ENCODE data around the gene GOPC.

DNA sequence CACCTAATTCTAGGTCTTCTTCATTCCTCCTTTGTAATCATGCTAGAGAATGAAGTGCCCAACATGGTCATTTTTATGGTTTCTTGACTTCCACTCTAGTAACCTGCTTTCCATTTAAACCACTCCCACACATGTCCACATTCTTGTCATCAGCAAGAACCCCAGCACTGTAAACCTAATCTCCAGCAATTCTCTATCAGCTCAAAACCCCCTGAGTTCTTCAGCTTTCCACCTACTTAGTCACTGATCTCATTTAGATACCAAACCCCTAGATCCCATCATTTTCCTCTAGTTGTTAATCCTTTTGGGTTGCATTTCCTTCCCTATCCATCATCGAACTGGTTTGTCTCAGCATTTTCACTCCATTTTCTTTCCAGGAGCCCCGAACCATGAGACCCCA lies 49.7 kb downstream of the GOPC start:
- TF ChIP-seq, protein P1, sequence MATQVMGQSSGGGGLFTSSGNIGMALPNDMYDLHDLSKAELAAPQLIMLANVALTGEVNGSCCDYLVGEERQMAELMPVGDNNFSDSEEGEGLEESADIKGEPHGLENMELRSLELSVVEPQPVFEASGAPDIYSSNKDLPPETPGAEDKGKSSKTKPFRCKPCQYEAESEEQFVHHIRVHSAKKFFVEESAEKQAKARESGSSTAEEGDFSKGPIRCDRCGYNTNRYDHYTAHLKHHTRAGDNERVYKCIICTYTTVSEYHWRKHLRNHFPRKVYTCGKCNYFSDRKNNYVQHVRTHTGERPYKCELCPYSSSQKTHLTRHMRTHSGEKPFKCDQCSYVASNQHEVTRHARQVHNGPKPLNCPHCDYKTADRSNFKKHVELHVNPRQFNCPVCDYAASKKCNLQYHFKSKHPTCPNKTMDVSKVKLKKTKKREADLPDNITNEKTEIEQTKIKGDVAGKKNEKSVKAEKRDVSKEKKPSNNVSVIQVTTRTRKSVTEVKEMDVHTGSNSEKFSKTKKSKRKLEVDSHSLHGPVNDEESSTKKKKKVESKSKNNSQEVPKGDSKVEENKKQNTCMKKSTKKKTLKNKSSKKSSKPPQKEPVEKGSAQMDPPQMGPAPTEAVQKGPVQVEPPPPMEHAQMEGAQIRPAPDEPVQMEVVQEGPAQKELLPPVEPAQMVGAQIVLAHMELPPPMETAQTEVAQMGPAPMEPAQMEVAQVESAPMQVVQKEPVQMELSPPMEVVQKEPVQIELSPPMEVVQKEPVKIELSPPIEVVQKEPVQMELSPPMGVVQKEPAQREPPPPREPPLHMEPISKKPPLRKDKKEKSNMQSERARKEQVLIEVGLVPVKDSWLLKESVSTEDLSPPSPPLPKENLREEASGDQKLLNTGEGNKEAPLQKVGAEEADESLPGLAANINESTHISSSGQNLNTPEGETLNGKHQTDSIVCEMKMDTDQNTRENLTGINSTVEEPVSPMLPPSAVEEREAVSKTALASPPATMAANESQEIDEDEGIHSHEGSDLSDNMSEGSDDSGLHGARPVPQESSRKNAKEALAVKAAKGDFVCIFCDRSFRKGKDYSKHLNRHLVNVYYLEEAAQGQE (IDR thresholded peaks at IDR 0.05; ENCODE audit: borderline replicate concordance in 1 of 2, low read depth in 1 of 2, low read length in 2 of 2), result no peak
- TF ChIP-seq, protein P2, sequence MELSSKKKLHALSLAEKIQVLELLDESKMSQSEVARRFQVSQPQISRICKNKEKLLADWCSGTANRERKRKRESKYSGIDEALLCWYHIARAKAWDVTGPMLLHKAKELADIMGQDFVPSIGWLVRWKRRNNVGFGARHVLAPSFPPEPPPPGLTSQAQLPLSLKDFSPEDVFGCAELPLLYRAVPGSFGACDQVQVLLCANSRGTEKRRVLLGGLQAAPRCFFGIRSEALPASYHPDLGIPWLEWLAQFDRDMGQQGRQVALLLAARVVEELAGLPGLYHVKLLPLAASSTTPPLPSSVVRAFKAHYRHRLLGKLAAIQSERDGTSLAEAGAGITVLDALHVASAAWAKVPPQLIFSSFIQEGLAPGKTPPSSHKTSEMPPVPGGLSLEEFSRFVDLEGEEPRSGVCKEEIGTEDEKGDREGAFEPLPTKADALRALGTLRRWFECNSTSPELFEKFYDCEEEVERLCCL (CRISPR knock-in tag; IDR thresholded peaks at IDR 0.05; ENCODE audit: borderline replicate concordance), result no peak
- TF ChIP-seq NR2F6 (IDR thresholded peaks at IDR 0.05) (no peak), NR2F6 (CRISPR knock-in tag; IDR thresholded peaks at IDR 0.05) (no peak), PHB2 (IDR thresholded peaks at IDR 0.05; ENCODE audit: partially characterized antibody) (no peak), KLF16 (CRISPR knock-in tag; IDR thresholded peaks at IDR 0.05) (no peak), DPF2 (CRISPR knock-in tag; IDR thresholded peaks at IDR 0.05; ENCODE audit: borderline replicate concordance, low read depth) (no peak), POLR2A (IDR thresholded peaks at IDR 0.05; ENCODE audit: insufficient read depth in 1 of 2, low read depth in 2 of 2, low read length in 2 of 2) (no peak)
- TF ChIP-seq, protein P3, sequence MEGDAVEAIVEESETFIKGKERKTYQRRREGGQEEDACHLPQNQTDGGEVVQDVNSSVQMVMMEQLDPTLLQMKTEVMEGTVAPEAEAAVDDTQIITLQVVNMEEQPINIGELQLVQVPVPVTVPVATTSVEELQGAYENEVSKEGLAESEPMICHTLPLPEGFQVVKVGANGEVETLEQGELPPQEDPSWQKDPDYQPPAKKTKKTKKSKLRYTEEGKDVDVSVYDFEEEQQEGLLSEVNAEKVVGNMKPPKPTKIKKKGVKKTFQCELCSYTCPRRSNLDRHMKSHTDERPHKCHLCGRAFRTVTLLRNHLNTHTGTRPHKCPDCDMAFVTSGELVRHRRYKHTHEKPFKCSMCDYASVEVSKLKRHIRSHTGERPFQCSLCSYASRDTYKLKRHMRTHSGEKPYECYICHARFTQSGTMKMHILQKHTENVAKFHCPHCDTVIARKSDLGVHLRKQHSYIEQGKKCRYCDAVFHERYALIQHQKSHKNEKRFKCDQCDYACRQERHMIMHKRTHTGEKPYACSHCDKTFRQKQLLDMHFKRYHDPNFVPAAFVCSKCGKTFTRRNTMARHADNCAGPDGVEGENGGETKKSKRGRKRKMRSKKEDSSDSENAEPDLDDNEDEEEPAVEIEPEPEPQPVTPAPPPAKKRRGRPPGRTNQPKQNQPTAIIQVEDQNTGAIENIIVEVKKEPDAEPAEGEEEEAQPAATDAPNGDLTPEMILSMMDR (CRISPR knock-in tag; IDR thresholded peaks at IDR 0.05), result no peak
- TF ChIP-seq, protein P4, sequence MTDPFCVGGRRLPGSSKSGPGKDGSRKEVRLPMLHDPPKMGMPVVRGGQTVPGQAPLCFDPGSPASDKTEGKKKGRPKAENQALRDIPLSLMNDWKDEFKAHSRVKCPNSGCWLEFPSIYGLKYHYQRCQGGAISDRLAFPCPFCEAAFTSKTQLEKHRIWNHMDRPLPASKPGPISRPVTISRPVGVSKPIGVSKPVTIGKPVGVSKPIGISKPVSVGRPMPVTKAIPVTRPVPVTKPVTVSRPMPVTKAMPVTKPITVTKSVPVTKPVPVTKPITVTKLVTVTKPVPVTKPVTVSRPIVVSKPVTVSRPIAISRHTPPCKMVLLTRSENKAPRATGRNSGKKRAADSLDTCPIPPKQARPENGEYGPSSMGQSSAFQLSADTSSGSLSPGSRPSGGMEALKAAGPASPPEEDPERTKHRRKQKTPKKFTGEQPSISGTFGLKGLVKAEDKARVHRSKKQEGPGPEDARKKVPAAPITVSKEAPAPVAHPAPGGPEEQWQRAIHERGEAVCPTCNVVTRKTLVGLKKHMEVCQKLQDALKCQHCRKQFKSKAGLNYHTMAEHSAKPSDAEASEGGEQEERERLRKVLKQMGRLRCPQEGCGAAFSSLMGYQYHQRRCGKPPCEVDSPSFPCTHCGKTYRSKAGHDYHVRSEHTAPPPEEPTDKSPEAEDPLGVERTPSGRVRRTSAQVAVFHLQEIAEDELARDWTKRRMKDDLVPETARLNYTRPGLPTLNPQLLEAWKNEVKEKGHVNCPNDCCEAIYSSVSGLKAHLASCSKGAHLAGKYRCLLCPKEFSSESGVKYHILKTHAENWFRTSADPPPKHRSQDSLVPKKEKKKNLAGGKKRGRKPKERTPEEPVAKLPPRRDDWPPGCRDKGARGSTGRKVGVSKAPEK (CRISPR knock-in tag; IDR thresholded peaks at IDR 0.05; ENCODE audit: borderline replicate concordance), result no peak
- TF ChIP-seq, protein P5, sequence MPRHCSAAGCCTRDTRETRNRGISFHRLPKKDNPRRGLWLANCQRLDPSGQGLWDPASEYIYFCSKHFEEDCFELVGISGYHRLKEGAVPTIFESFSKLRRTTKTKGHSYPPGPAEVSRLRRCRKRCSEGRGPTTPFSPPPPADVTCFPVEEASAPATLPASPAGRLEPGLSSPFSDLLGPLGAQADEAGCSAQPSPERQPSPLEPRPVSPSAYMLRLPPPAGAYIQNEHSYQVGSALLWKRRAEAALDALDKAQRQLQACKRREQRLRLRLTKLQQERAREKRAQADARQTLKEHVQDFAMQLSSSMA (CRISPR knock-in tag; IDR thresholded peaks at IDR 0.05), result no peak
- TF ChIP-seq, protein P6, sequence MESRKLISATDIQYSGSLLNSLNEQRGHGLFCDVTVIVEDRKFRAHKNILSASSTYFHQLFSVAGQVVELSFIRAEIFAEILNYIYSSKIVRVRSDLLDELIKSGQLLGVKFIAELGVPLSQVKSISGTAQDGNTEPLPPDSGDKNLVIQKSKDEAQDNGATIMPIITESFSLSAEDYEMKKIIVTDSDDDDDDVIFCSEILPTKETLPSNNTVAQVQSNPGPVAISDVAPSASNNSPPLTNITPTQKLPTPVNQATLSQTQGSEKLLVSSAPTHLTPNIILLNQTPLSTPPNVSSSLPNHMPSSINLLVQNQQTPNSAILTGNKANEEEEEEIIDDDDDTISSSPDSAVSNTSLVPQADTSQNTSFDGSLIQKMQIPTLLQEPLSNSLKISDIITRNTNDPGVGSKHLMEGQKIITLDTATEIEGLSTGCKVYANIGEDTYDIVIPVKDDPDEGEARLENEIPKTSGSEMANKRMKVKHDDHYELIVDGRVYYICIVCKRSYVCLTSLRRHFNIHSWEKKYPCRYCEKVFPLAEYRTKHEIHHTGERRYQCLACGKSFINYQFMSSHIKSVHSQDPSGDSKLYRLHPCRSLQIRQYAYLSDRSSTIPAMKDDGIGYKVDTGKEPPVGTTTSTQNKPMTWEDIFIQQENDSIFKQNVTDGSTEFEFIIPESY (CRISPR knock-in tag; IDR thresholded peaks at IDR 0.05), result no peak
- TF ChIP-seq, protein P7, sequence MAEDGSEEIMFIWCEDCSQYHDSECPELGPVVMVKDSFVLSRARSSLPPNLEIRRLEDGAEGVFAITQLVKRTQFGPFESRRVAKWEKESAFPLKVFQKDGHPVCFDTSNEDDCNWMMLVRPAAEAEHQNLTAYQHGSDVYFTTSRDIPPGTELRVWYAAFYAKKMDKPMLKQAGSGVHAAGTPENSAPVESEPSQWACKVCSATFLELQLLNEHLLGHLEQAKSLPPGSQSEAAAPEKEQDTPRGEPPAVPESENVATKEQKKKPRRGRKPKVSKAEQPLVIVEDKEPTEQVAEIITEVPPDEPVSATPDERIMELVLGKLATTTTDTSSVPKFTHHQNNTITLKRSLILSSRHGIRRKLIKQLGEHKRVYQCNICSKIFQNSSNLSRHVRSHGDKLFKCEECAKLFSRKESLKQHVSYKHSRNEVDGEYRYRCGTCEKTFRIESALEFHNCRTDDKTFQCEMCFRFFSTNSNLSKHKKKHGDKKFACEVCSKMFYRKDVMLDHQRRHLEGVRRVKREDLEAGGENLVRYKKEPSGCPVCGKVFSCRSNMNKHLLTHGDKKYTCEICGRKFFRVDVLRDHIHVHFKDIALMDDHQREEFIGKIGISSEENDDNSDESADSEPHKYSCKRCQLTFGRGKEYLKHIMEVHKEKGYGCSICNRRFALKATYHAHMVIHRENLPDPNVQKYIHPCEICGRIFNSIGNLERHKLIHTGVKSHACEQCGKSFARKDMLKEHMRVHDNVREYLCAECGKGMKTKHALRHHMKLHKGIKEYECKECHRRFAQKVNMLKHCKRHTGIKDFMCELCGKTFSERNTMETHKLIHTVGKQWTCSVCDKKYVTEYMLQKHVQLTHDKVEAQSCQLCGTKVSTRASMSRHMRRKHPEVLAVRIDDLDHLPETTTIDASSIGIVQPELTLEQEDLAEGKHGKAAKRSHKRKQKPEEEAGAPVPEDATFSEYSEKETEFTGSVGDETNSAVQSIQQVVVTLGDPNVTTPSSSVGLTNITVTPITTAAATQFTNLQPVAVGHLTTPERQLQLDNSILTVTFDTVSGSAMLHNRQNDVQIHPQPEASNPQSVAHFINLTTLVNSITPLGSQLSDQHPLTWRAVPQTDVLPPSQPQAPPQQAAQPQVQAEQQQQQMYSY (CRISPR knock-in tag; IDR thresholded peaks at IDR 0.05), result no peak
- TF ChIP-seq, protein P8, sequence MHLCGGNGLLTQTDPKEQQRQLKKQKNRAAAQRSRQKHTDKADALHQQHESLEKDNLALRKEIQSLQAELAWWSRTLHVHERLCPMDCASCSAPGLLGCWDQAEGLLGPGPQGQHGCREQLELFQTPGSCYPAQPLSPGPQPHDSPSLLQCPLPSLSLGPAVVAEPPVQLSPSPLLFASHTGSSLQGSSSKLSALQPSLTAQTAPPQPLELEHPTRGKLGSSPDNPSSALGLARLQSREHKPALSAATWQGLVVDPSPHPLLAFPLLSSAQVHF (CRISPR knock-in tag; IDR thresholded peaks at IDR 0.05), result no peak
